H1 (cell line): Measurements from ENCODE around the gene ANK3. TPM values are rescaled to one million over a fixed set of nuclear protein-coding genes. Genes with fewer than 3 reads are reported as not detected.

Experiments used
- CTCF ChIA-PET: fragments of 300-600 bp; sonication (Branson Sonifier 250); formaldehyde crosslinking; loops from one replicate; lab custom pipeline; 2021; ENCODE audit not compliant: partially characterized antibody; lab: Charles Lee
- POLR2A ChIA-PET: fragments of 300-600 bp; sonication (Branson Sonifier 250); formaldehyde crosslinking; loops from one replicate; lab custom pipeline; 2021; ENCODE audit warnings: inconsistent platforms; ENCODE audit not compliant: partially characterized antibody; lab: Charles Lee
- DNase-seq, 2 experiments: peaks; one replicate each; pipeline versions ENCODE4 v3.0.0 to v3.0.0-alpha.2; 2010 to 2022; ENCODE audit warnings: low spot score in 2 of 2, low read depth in 1 of 2, mixed read lengths in 1 of 2
- FAIRE-seq: peaks from 2 replicates; lab custom pipeline; 2011; peaks lifted over from hg19 to GRCh38; lab: Jason Lieb, UNC
- H2AFZ ChIP-seq: 2 replicates; pipeline ENCODE4 v1.8.1; 2012; ENCODE audit warnings: low read length, inconsistent platforms
- H2AK5ac ChIP-seq: 2 replicates; pipeline ENCODE4 v1.6.1; 2013; ENCODE audit warnings: low read depth, low read length
- H2BK120ac ChIP-seq: replicated peaks from 2 replicates; pipeline ENCODE3; 2013; ENCODE audit warnings: low read depth, low read length, inconsistent platforms
- H2BK12ac ChIP-seq: 2 replicates; pipeline ENCODE4 v1.6.1; 2013; ENCODE audit warnings: low read depth, low read length
- H2BK15ac ChIP-seq: 2 replicates; pipeline ENCODE4 v1.6.1; 2013; ENCODE audit warnings: low read length
- H2BK20ac ChIP-seq: 2 replicates; pipeline ENCODE4 v1.6.1; 2013; ENCODE audit warnings: low read length
- H2BK5ac ChIP-seq: 2 replicates; pipeline ENCODE4 v1.6.1; 2013; ENCODE audit warnings: low read depth, low read length
- H3K14ac ChIP-seq: 2 replicates; pipeline ENCODE4 v1.6.1; 2013; ENCODE audit warnings: inconsistent platforms; ENCODE audit not compliant: insufficient read length
- H3K18ac ChIP-seq: 2 replicates; pipeline ENCODE4 v1.6.1; 2013; ENCODE audit warnings: low read length; ENCODE audit errors: extremely low read depth
- H3K23ac ChIP-seq: 2 replicates; pipeline ENCODE4 v1.6.1; 2013; ENCODE audit warnings: inconsistent platforms; ENCODE audit not compliant: insufficient read length
- H3K23me2 ChIP-seq: 2 replicates; pipeline ENCODE4 v1.6.1; 2013; ENCODE audit warnings: low read depth, low read length
- H3K27ac ChIP-seq: 2 replicates; pipeline ENCODE4 v1.6.1; 2011; ENCODE audit warnings: low read depth, low read length, inconsistent platforms
- H3K27me3 ChIP-seq, 4 experiments: replicated peaks in 1 of 4; 1 replicate in 1 of 4; 2 replicates in 3 of 4; pipeline versions ENCODE4 v1.6.1 to v1.8.1; 2011 to 2013; ENCODE audit warnings: low read length in 3 of 4, mild to moderate bottlenecking in 3 of 4, inconsistent platforms in 2 of 4, mixed read lengths in 2 of 4, moderate library complexity in 1 of 4; ENCODE audit not compliant: control insufficient read depth in 3 of 4, insufficient read depth in 3 of 4; ENCODE audit errors: extremely low read depth in 1 of 4
- H3K36me3 ChIP-seq, 4 experiments: 2 replicates each; pipeline versions ENCODE4 v1.6.1 to v1.8.1; 2011 to 2013; ENCODE audit warnings: mild to moderate bottlenecking in 4 of 4, low read length in 3 of 4, moderate library complexity in 2 of 4, control low read depth in 1 of 4, inconsistent platforms in 1 of 4; ENCODE audit not compliant: insufficient read depth in 4 of 4, control insufficient read depth in 2 of 4
- H3K4ac ChIP-seq: replicated peaks from 2 replicates; pipeline ENCODE3; 2013; ENCODE audit warnings: low read length, low read depth, mixed read lengths, inconsistent platforms; ENCODE audit not compliant: insufficient read length
- H3K4me1 ChIP-seq, 4 experiments: replicated peaks in 1 of 4; 1 replicate in 1 of 4; 2 replicates in 3 of 4; pipeline versions ENCODE4 v1.6.1 to v1.8.1; 2011 to 2013; ENCODE audit warnings: low read length in 3 of 4, inconsistent platforms in 2 of 4, mixed read lengths in 1 of 4; ENCODE audit not compliant: insufficient read depth in 4 of 4, control insufficient read depth in 3 of 4
- H3K4me2 ChIP-seq, 2 experiments: 2 replicates each; pipeline versions ENCODE4 v1.6.1 to v1.8.1; 2011 to 2013; ENCODE audit warnings: low read depth in 2 of 2, low read length in 2 of 2, control low read depth in 1 of 2, inconsistent platforms in 1 of 2, mild to moderate bottlenecking in 1 of 2; ENCODE audit not compliant: insufficient read depth in 1 of 2
- H3K4me3 ChIP-seq, 4 experiments: fragments of 200-600, 300-600 bp in 1 of 4; sonication (generic), shearing (Covaris generic), sonication (Bioruptor Twin) in 1 of 4; 2 replicates each; pipeline versions ENCODE4 v1.5.1 to v1.8.1; 2011 to 2016; ENCODE audit warnings: low read length in 4 of 4, low read depth in 3 of 4, control low read depth in 2 of 4, inconsistent platforms in 2 of 4, mild to moderate bottlenecking in 2 of 4, mixed read lengths in 1 of 4, moderate library complexity in 1 of 4; ENCODE audit not compliant: insufficient read depth in 2 of 4; ENCODE audit errors: extremely low read depth in 1 of 4
- H3K56ac ChIP-seq: replicated peaks from 2 replicates; pipeline ENCODE3; 2013; ENCODE audit warnings: low read depth, mild to moderate bottlenecking, mixed read lengths, low read length, inconsistent platforms; ENCODE audit not compliant: insufficient read length
- H3K79me1 ChIP-seq: 2 replicates; pipeline ENCODE4 v1.6.1; 2013; ENCODE audit warnings: low read depth, low read length, control low read depth
- H3K79me2 ChIP-seq, 2 experiments: 2 replicates each; pipeline versions ENCODE4 v1.6.1 to v1.8.1; 2012 to 2013; ENCODE audit warnings: low read length in 2 of 2, mild to moderate bottlenecking in 2 of 2, inconsistent platforms in 1 of 2; ENCODE audit not compliant: insufficient read depth in 2 of 2, control insufficient read depth in 1 of 2
- H3K9ac ChIP-seq, 4 experiments: replicated peaks in 1 of 4; 1 replicate in 1 of 4; 2 replicates in 3 of 4; pipeline versions ENCODE4 v1.6.1 to v1.8.1; 2011 to 2013; ENCODE audit warnings: low read depth in 3 of 4, low read length in 3 of 4, control low read depth in 2 of 4, mild to moderate bottlenecking in 2 of 4, moderate library complexity in 2 of 4, inconsistent platforms in 1 of 4; ENCODE audit errors: extremely low read depth in 1 of 4
- H3K9me3 ChIP-seq, 2 experiments: 2 replicates each; pipeline versions ENCODE4 v1.6.1 to v1.8.1; 2012 to 2013; ENCODE audit warnings: mild to moderate bottlenecking in 2 of 2, moderate library complexity in 2 of 2, control low read depth in 1 of 2, inconsistent platforms in 1 of 2, low read depth in 1 of 2, low read length in 1 of 2, mixed read lengths in 1 of 2; ENCODE audit not compliant: insufficient read depth in 2 of 2
- H4K20me1 ChIP-seq, 2 experiments: replicated peaks in 1 of 2; 2 replicates each; pipeline versions ENCODE3 to v1.8.1; 2011 to 2013; ENCODE audit warnings: inconsistent platforms in 2 of 2, low read length in 2 of 2, mild to moderate bottlenecking in 1 of 2; ENCODE audit not compliant: insufficient read depth in 2 of 2, control insufficient read depth in 1 of 2
- H4K5ac ChIP-seq: 2 replicates; pipeline ENCODE4 v1.6.1; 2013; ENCODE audit warnings: low read length, low read depth, mixed read lengths, inconsistent platforms; ENCODE audit not compliant: insufficient read length
- H4K8ac ChIP-seq: 2 replicates; pipeline ENCODE4 v1.8.0; 2013; ENCODE audit warnings: mild to moderate bottlenecking, moderate library complexity, low read length, inconsistent platforms; ENCODE audit not compliant: insufficient read depth; ENCODE audit errors: extremely low read depth
- H4K91ac ChIP-seq: replicated peaks from 2 replicates; pipeline ENCODE3; 2013; ENCODE audit warnings: low read length, mixed read lengths, inconsistent platforms; ENCODE audit not compliant: insufficient read length
- CHD1 ChIP-seq: IDR thresholded peaks from 2 replicates; pipeline ENCODE4 v1.6.1; 2012; ENCODE audit warnings: low read depth, low read length, improper control_type of control experiment
- CREB1 ChIP-seq: IDR thresholded peaks from 2 replicates; pipeline ENCODE4 v1.6.1; 2012; ENCODE audit warnings: inconsistent platforms
- EP300 ChIP-seq, 2 experiments: IDR thresholded peaks; 1 replicate in 1 of 2; 2 replicates in 1 of 2; pipeline ENCODE4 v1.6.1; 2011 to 2012; ENCODE audit warnings: low read depth in 2 of 2, low read length in 2 of 2, mild to moderate bottlenecking in 2 of 2, borderline replicate concordance in 1 of 2, inconsistent platforms in 1 of 2, moderate library complexity in 1 of 2
- HDAC6 ChIP-seq: IDR thresholded peaks from one replicate; pipeline ENCODE4 v1.7.1; 2012; ENCODE audit warnings: low read depth, mild to moderate bottlenecking, inconsistent platforms, low read length, moderate library complexity
- NANOG ChIP-seq: IDR thresholded peaks from 2 replicates; pipeline ENCODE4 v1.6.1; 2011; ENCODE audit warnings: low read length, low read depth, mild to moderate bottlenecking, inconsistent platforms; ENCODE audit not compliant: insufficient read depth, poor library complexity, severe bottlenecking
- POLR2AphosphoS5 ChIP-seq: IDR thresholded peaks from 2 replicates; pipeline ENCODE4 v1.6.1; 2011; ENCODE audit warnings: low read depth, low read length
- SIN3A ChIP-seq, 2 experiments: IDR thresholded peaks in 1 of 2; conservative IDR thresholded peaks in 1 of 2; 2 replicates each; pipeline ENCODE4 v1.6.1; 2011 to 2012; ENCODE audit warnings: low read length in 2 of 2, improper control_type of control experiment in 1 of 2, low read depth in 1 of 2, mild to moderate bottlenecking in 1 of 2
- SRF ChIP-seq: IDR thresholded peaks from 2 replicates; pipeline ENCODE4 v1.6.1; 2011; ENCODE audit warnings: mild to moderate bottlenecking, low read depth, low read length, moderate library complexity
- TAF1 ChIP-seq: IDR thresholded peaks from 2 replicates; pipeline ENCODE4 v1.6.1; 2011; ENCODE audit warnings: mild to moderate bottlenecking, low read depth, low read length
- TCF12 ChIP-seq: IDR thresholded peaks from 2 replicates; pipeline ENCODE4 v1.6.1; 2011; ENCODE audit warnings: low read depth, mild to moderate bottlenecking, low read length
- WGBS, 2 experiments: shearing (Covaris generic) in 1 of 2; methylation state at CpG; one replicate each; pipeline versions ENCODE4 v1.1.6 to v1.1.7; 2013 to 2015; ENCODE audit warnings: low lambda C conversion rate in 2 of 2, mixed read lengths in 2 of 2, inconsistent platforms in 1 of 2, low coverage in 1 of 2, missing lambda C conversion rate in 1 of 2; ENCODE audit not compliant: insufficient replicate concordance in 2 of 2, insufficient coverage in 1 of 2, insufficient read length in 1 of 2; ENCODE audit errors: extremely low coverage in 1 of 2, missing lambda C conversion rate in 1 of 2; 5-methylcytosine and 5-hydroxymethylcytosine counted together
- polyA plus RNA-seq, 7 experiments: library from polyadenylated mRNA; depleted of rRNA in 3 of 7; stranded (reverse) in 5 of 7; unstranded in 2 of 7; fragments of >200 nt in 5 of 7; fragments of 200-250 nt in 2 of 7; gene quantifications; 1 replicate in 5 of 7; 2 replicates in 1 of 7; 4 replicates in 1 of 7; pipeline versions ENCODE4 v1.2.1 to v1.2.3, GENCODE V29; 2011 to 2013; ENCODE audit warnings: missing spikeins in 2 of 7, mixed read lengths in 2 of 7
- total RNA-seq: library from RNA; stranded (reverse); fragmentation: NEBNext Ultra II Directional; extraction: Animal tissue kit (Norgen Biotek cat#: 25700); gene quantifications from 2 replicates; pipeline ENCODE4 v1.2.1, GENCODE V29; 2021
- TF ChIP-seq, protein P1 (sequence below): IDR thresholded peaks from 2 replicates; pipeline ENCODE4 v1.6.1; 2012; ENCODE audit warnings: inconsistent platforms

ANK3 gene
- total and polyA plus RNA-seq, 2 of the 8 experiments (the other 6 are each of a cell fraction or from before 2014, with no cell fraction given), result 18.1 to 67.9 TPM

DNA sequence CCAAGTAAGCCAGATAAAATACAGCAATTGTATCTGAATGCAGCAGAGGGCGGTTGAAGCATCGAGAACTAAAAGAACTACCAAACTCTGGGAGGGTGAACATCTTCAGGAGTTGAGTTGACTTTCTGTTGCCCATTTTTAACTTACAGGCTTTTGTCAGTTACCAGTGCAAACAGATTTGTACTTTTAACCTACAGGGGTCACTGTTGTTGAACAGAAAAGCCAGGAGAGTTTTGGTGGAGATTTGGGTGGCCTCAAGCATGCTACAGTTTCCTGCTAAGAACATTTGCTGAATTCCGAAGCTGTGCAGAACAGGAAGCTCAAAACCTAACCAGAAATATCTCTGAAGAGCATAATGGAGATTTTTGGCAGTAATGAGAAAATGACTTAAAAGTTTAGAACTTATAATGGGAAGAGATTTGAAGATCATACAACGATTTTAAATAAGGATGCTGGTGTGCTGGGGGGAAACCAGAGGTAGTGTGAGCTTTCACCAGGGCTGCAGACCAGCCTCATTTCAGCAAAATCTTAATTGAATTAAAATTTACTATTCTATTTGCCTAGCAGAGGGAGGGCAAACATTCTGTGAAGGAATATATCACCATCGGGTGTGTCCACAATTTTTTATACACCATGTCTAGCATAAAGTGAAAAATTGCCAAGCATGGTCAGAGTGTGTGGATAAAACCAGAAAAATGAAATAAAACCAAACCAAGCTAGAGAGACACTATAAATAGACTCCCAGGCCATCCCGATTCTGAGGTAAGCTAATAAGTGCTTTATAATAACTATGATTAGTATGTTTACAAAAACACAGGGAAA is 274.7 kb downstream of the ANK3 start:
- Histone ChIP-seq H3K4ac (no peak overlapping the region), H3K9me3 (no peaks in the 10 kb centered on the region), H3K36me3 (peaks cover 0 to 3% (median 0%) of the 10 kb centered on the region in 4 experiments; a peak in 1 of 8 replicates), H3K4me3 (no peak overlapping the region), H3K18ac (no peak overlapping the region), H3K79me2 (no peaks in the 10 kb centered on the region), H3K4me2 (no peak overlapping the region), H2BK12ac (no peak overlapping the region), H3K14ac (no peak overlapping the region), H3K56ac (no peak overlapping the region), H3K9ac (no peak overlapping the region), H2BK20ac (no peak overlapping the region), H3K79me1 (no peaks in the 10 kb centered on the region), H4K91ac (no peak overlapping the region), H2BK120ac (no peak overlapping the region), H2AFZ (no peak overlapping the region), H2BK15ac (no peak overlapping the region), H3K23me2 (no peaks in the 10 kb centered on the region), H2AK5ac (no peak overlapping the region), H4K8ac (no peak overlapping the region), H3K27me3 (no peaks in the 10 kb centered on the region), H2BK5ac (no peak overlapping the region), H3K23ac (no peak overlapping the region), H4K5ac (no peak overlapping the region), H4K20me1 (no peaks in the 10 kb centered on the region), H3K4me1 (no peaks in the 10 kb centered on the region), H3K27ac (no peak overlapping the region)
- CTCF ChIA-PET, result interaction anchor here (0.6 to 10.1 kb wide), 40 partner anchors 10 to 625 kb away, joined by 3 to 151 read pairs (median 4); partner anchors contain the start of gene SLC16A9
- POLR2A ChIA-PET, result interaction anchor here (0.5 to 1.7 kb wide), 5 partner anchors 14 to 71 kb away, joined by 3 to 8 read pairs (median 4); no protein-coding TSS in a partner anchor
- FAIRE-seq (peak; percentile 98), DNase-seq (peak in 1 of 2 experiments; percentile 17)
- 72% methylated on average over 6 of the region's 6 CpGs; no CpG with 5 or more reads in 1 of the 2 experiments for WGBS, 2 experiments
- TF ChIP-seq SIN3A (conservative IDR thresholded peaks at IDR 0.05 in 1 of 2, IDR thresholded peaks at IDR 0.05 in 1 of 2; ENCODE audit: low read depth in 1 of 2, low read length in 2 of 2), result no peak
- no peak for TF ChIP-seq EP300 (IDR thresholded peaks at IDR 0.05; ENCODE audit: borderline replicate concordance in 1 of 2, low read depth in 2 of 2, low read length in 2 of 2)
- no peak for TF ChIP-seq NANOG
- TF ChIP-seq TCF12, result no peak
- no peak for TF ChIP-seq CREB1
- TF ChIP-seq HDAC6, result no peak
- TF ChIP-seq, protein P1, sequence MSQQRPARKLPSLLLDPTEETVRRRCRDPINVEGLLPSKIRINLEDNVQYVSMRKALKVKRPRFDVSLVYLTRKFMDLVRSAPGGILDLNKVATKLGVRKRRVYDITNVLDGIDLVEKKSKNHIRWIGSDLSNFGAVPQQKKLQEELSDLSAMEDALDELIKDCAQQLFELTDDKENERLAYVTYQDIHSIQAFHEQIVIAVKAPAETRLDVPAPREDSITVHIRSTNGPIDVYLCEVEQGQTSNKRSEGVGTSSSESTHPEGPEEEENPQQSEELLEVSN, result no peak
- TF ChIP-seq TAF1, result no peak
- no peak for TF ChIP-seq SRF
- no peak for TF ChIP-seq POLR2AphosphoS5
- no peak for TF ChIP-seq CHD1
